ENCODE measurements around the gene AOX1. TPM values are rescaled to one million over a fixed set of nuclear protein-coding genes. Genes with fewer than 3 reads are reported as not detected.
A peak's percentile ranks its signal among the peaks of the same experiment; 100 is the strongest.

Gene AOX1
- total and polyA plus RNA-seq, 9 of the 15 experiments (the other 6 are each of a cell fraction or from before 2014, with no cell fraction given): 0.10 to 0.55 (median 0.20) TPM; not detected in 6

- no peak for TF ChIP-seq ZNF518B (CRISPR knock-in tag; IDR thresholded peaks at IDR 0.05)
Observed at GRCh38 chr2:200669308-200669707, 83.5 kb downstream of the AOX1 start (continued).

GRCh38 chr2:200670313-200670712 is 84.5 kb downstream of the AOX1 start:
- peaks cover 0 to 7% of the 10 kb centered on the region in 2 experiments; a peak in 2 of 5 replicates for H3K4me1 ChIP-seq (replicated peaks in 1 of 2; ENCODE audit: control insufficient read depth in 2 of 2, insufficient read depth in 2 of 2, low read length in 2 of 2)
- peak; percentile 61; the same call in 2 of the 3 replicates for ATAC-seq
- no peak overlapping the region for H3K4me2 ChIP-seq (ENCODE audit: insufficient read depth, low read length)
- H3K9me3 ChIP-seq (replicated peaks; ENCODE audit: control insufficient read depth, insufficient read depth, low read depth, low read length): no peaks in the 10 kb centered on the region
- no TSS peak for BruUV-seq (replicated peaks)
- H3K27me3 ChIP-seq (ENCODE audit: control insufficient read depth in 2 of 2, insufficient read depth in 2 of 2, low read length in 2 of 2): peaks cover 0 to 21% of the 10 kb centered on the region in 2 experiments; a peak in 2 of 5 replicates
- ChIA-PET CTCF (ENCODE audit: low intra/inter-chr PET ratio) (interaction anchor here (0.9 kb wide), 1 partner anchor 95 kb away, joined by 3 read pairs; no protein-coding TSS in a partner anchor), POLR2A (no interaction called here)
- H4K20me1 ChIP-seq (replicated peaks; ENCODE audit: control insufficient read depth, insufficient read depth, low read length): no peaks in the 10 kb centered on the region
- 3% methylated on average over 4 of the region's 4 CpGs for WGBS (ENCODE audit: insufficient coverage, low coverage, missing lambda C conversion rate)
- H3K4me3 ChIP-seq: no peak overlapping the region
- in situ Hi-C loops (cut with MboI): no loop called here
- DNase-seq (ENCODE audit: extremely low read depth in 1 of 4, low spot score in 3 of 4): no peak
- FAIRE-seq: peak; percentile 71
- H3K36me3 ChIP-seq (ENCODE audit: control insufficient read depth, insufficient read depth, low read length): no peaks in the 10 kb centered on the region
- no peak overlapping the region for H3K27ac ChIP-seq (ENCODE audit: extremely low read depth, low read depth, low read length)
- H3K9ac ChIP-seq (ENCODE audit: insufficient read depth in 1 of 2, low read depth in 2 of 2, low read length in 2 of 2): no peak overlapping the region
- no peak overlapping the region for H2AFZ ChIP-seq (ENCODE audit: low read depth, low read length)
- intact Hi-C loops (cut with micrococcal nuclease): no loop called here
- H3K79me2 ChIP-seq (ENCODE audit: control insufficient read depth, insufficient read depth, low read length): no peaks in the 10 kb centered on the region
- no peaks in the 10 kb centered on the region for H3K9me1 ChIP-seq (ENCODE audit: control insufficient read depth, insufficient read depth, low read length)
- TF ChIP-seq NBN (IDR thresholded peaks at IDR 0.05; ENCODE audit: low read depth): no peak
- peak in 1 of 3 experiments; percentile 23; a peak in 1 of 6 replicates for TF ChIP-seq CTCF (IDR thresholded peaks at IDR 0.05 in 2 of 3, conservative IDR thresholded peaks at IDR 0.05 in 1 of 3; ENCODE audit: insufficient read depth in 2 of 3, low read depth in 1 of 3, low read length in 3 of 3)
- peak in 1 of 2 experiments; percentile 57; a peak in 3 of 4 replicates for TF ChIP-seq RAD21 (CRISPR knock-in tag; conservative IDR thresholded peaks at IDR 0.05 in 1 of 2, IDR thresholded peaks at IDR 0.05 in 1 of 2)
- TF ChIP-seq REST (IDR thresholded peaks at IDR 0.05; ENCODE audit: borderline replicate concordance): peak; percentile 11; the same call in 1 of the 2 replicates
- no peak for TF ChIP-seq REST (CRISPR knock-in tag; IDR thresholded peaks at IDR 0.05; ENCODE audit: low read depth)

Data from K562 (cell line).